ENCODE data around the gene SDHC.
"Not testable (repeated sequence)": the region's sequence is repeated elsewhere in the genome, so short reads cannot be mapped to it uniquely, and the experiment has no call there.

The SDHC gene

GRCh38 chr1:161307892-161308638 lies 6.1 kb upstream of the SDHC start:
- Histone ChIP-seq H3K27ac (ENCODE audit: low read depth, low read length) (no peak overlapping the region), H3K4me1 (ENCODE audit: control insufficient read depth in 1 of 2, insufficient read depth in 2 of 2, low read length in 2 of 2) (peaks cover 13 to 14% of the 10 kb centered on the region in 2 donors), H3K9me3 (ENCODE audit: control insufficient read depth in 1 of 2, low read length in 2 of 2) (no peaks in the 10 kb centered on the region), H3K36me3 (ENCODE audit: control insufficient read depth in 1 of 2, insufficient read depth in 2 of 2, low read length in 2 of 2) (no peaks in the 10 kb centered on the region), H3K4me3 (ENCODE audit: low read depth in 1 of 2, low read length in 2 of 2) (no peak overlapping the region), H3K27me3 (ENCODE audit: control insufficient read depth in 1 of 2, insufficient read depth in 2 of 2, low read length in 2 of 2) (no peaks in the 10 kb centered on the region), H3K9ac (ENCODE audit: low read depth in 1 of 2, low read length in 2 of 2) (no peak overlapping the region)

GRCh38 chr1:161309868-161310267 lies 4.3 kb upstream of the SDHC start, which contains the start of gene MPZ:
MPZ (minus strand) TSS chr1:161309968; CDS start chr1:161309905, 63 bp downstream.
- H3K27ac ChIP-seq (ENCODE audit: low read depth, low read length): no peak within 1 kb of the TSS
- H3K4me3 ChIP-seq (ENCODE audit: low read depth in 1 of 2, low read length in 2 of 2): no peak within 1 kb of the TSS
- peaks cover 10 to 16% of the 10 kb centered on the region in 2 donors for H3K4me1 ChIP-seq (ENCODE audit: control insufficient read depth in 1 of 2, insufficient read depth in 2 of 2, low read length in 2 of 2)
- H3K9ac ChIP-seq (ENCODE audit: low read depth in 1 of 2, low read length in 2 of 2): no peak within 1 kb of the TSS
- H3K36me3 ChIP-seq (ENCODE audit: control insufficient read depth in 1 of 2, insufficient read depth in 2 of 2, low read length in 2 of 2): no peaks in the 10 kb centered on the region
- no peaks in the 10 kb centered on the region for H3K27me3 ChIP-seq (ENCODE audit: control insufficient read depth in 1 of 2, insufficient read depth in 2 of 2, low read length in 2 of 2)
- no peaks in the 10 kb centered on the region for H3K9me3 ChIP-seq (ENCODE audit: control insufficient read depth in 1 of 2, low read length in 2 of 2)

- Histone ChIP-seq H3K9ac (ENCODE audit: low read depth in 1 of 2, low read length in 2 of 2) (no peak overlapping the region), H3K4me1 (ENCODE audit: control insufficient read depth in 1 of 2, insufficient read depth in 2 of 2, low read length in 2 of 2) (peaks cover 18 to 19% of the 10 kb centered on the region in 2 donors), H3K4me3 (ENCODE audit: low read depth in 1 of 2, low read length in 2 of 2) (no peak overlapping the region), H3K36me3 (ENCODE audit: control insufficient read depth in 1 of 2, insufficient read depth in 2 of 2, low read length in 2 of 2) (no peaks in the 10 kb centered on the region), H3K9me3 (ENCODE audit: control insufficient read depth in 1 of 2, low read length in 2 of 2) (no peaks in the 10 kb centered on the region), H3K27ac (ENCODE audit: low read depth, low read length) (no peak overlapping the region), H3K27me3 (ENCODE audit: control insufficient read depth in 1 of 2, insufficient read depth in 2 of 2, low read length in 2 of 2) (no peaks in the 10 kb centered on the region)
These were observed 2.5 kb upstream of the SDHC start for GRCh38 chr1:161311595-161312181.

- Histone ChIP-seq H3K9ac (ENCODE audit: low read depth in 1 of 2, low read length in 2 of 2) (peak overlapping the region; percentile 99), H3K36me3 (ENCODE audit: control insufficient read depth in 1 of 2, insufficient read depth in 2 of 2, low read length in 2 of 2) (no peaks in the 10 kb centered on the region), H3K27ac (ENCODE audit: low read depth, low read length) (peak overlapping the region; percentile 78), H3K4me1 (ENCODE audit: control insufficient read depth in 1 of 2, insufficient read depth in 2 of 2, low read length in 2 of 2) (peaks cover 17 to 21% of the 10 kb centered on the region in 2 donors), H3K9me3 (ENCODE audit: control insufficient read depth in 1 of 2, low read length in 2 of 2) (no peaks in the 10 kb centered on the region), H3K4me3 (ENCODE audit: low read depth in 1 of 2, low read length in 2 of 2) (peak overlapping the region; percentile 89 to 92), H3K27me3 (ENCODE audit: control insufficient read depth in 1 of 2, insufficient read depth in 2 of 2, low read length in 2 of 2) (no peaks in the 10 kb centered on the region)
These were observed 504 bp upstream of the SDHC start for GRCh38 chr1:161313554-161314200.

- H3K36me3 ChIP-seq (ENCODE audit: control insufficient read depth in 1 of 2, insufficient read depth in 2 of 2, low read length in 2 of 2); H3K27ac ChIP-seq (ENCODE audit: low read depth, low read length); H3K9ac ChIP-seq (ENCODE audit: low read depth in 1 of 2, low read length in 2 of 2); H3K4me3 ChIP-seq (ENCODE audit: low read depth in 1 of 2, low read length in 2 of 2); H3K27me3 ChIP-seq (ENCODE audit: control insufficient read depth in 1 of 2, insufficient read depth in 2 of 2, low read length in 2 of 2); H3K9me3 ChIP-seq (ENCODE audit: control insufficient read depth in 1 of 2, low read length in 2 of 2): not testable (repeated sequence)
- H3K4me1 ChIP-seq (ENCODE audit: control insufficient read depth in 1 of 2, insufficient read depth in 2 of 2, low read length in 2 of 2): peaks cover 17 to 29% of the 10 kb centered on the region in 2 donors
These were observed 1.9 kb downstream of the SDHC start for GRCh38 chr1:161315841-161316674.

GRCh38 chr1:161324020-161324419 lies 9.8 kb downstream of the SDHC start:
- Histone ChIP-seq H3K9me3 (ENCODE audit: control insufficient read depth in 1 of 2, low read length in 2 of 2) (no peaks in the 10 kb centered on the region), H3K27me3 (ENCODE audit: control insufficient read depth in 1 of 2, insufficient read depth in 2 of 2, low read length in 2 of 2) (no peaks in the 10 kb centered on the region), H3K9ac (ENCODE audit: low read depth in 1 of 2, low read length in 2 of 2) (no peak overlapping the region), H3K36me3 (ENCODE audit: control insufficient read depth in 1 of 2, insufficient read depth in 2 of 2, low read length in 2 of 2) (peaks cover 4 to 34% of the 10 kb centered on the region in 2 donors), H3K4me3 (ENCODE audit: low read depth in 1 of 2, low read length in 2 of 2) (no peak overlapping the region), H3K4me1 (ENCODE audit: control insufficient read depth in 1 of 2, insufficient read depth in 2 of 2, low read length in 2 of 2) (peaks cover 0 to 8% of the 10 kb centered on the region in 2 donors), H3K27ac (ENCODE audit: low read depth, low read length) (no peak overlapping the region)

GRCh38 chr1:161330346-161330745 lies 16.2 kb downstream of the SDHC start:
- H3K4me1 ChIP-seq (ENCODE audit: control insufficient read depth in 1 of 2, insufficient read depth in 2 of 2, low read length in 2 of 2): no peaks in the 10 kb centered on the region
- H3K4me3 ChIP-seq (ENCODE audit: low read depth in 1 of 2, low read length in 2 of 2): no peak overlapping the region
- peaks cover 20 to 73% of the 10 kb centered on the region in 2 donors for H3K36me3 ChIP-seq (ENCODE audit: control insufficient read depth in 1 of 2, insufficient read depth in 2 of 2, low read length in 2 of 2)
- H3K27me3 ChIP-seq (ENCODE audit: control insufficient read depth in 1 of 2, insufficient read depth in 2 of 2, low read length in 2 of 2): no peaks in the 10 kb centered on the region
- no peaks in the 10 kb centered on the region for H3K9me3 ChIP-seq (ENCODE audit: control insufficient read depth in 1 of 2, low read length in 2 of 2)
- no peak overlapping the region for H3K9ac ChIP-seq (ENCODE audit: low read depth in 1 of 2, low read length in 2 of 2)
- H3K27ac ChIP-seq (ENCODE audit: low read depth, low read length): no peak overlapping the region

GRCh38 chr1:161333166-161333565 lies 19.0 kb downstream of the SDHC start:
- no peaks in the 10 kb centered on the region for H3K27me3 ChIP-seq (ENCODE audit: control insufficient read depth in 1 of 2, insufficient read depth in 2 of 2, low read length in 2 of 2)
- H3K27ac ChIP-seq (ENCODE audit: low read depth, low read length): no peak overlapping the region
- H3K9ac ChIP-seq (ENCODE audit: low read depth in 1 of 2, low read length in 2 of 2): no peak overlapping the region
- no peak overlapping the region for H3K4me3 ChIP-seq (ENCODE audit: low read depth in 1 of 2, low read length in 2 of 2)
- no peaks in the 10 kb centered on the region for H3K4me1 ChIP-seq (ENCODE audit: control insufficient read depth in 1 of 2, insufficient read depth in 2 of 2, low read length in 2 of 2)
- H3K9me3 ChIP-seq (ENCODE audit: control insufficient read depth in 1 of 2, low read length in 2 of 2): no peaks in the 10 kb centered on the region
- peaks cover 20 to 78% of the 10 kb centered on the region in 2 donors for H3K36me3 ChIP-seq (ENCODE audit: control insufficient read depth in 1 of 2, insufficient read depth in 2 of 2, low read length in 2 of 2)

- no peak overlapping the region for H3K4me3 ChIP-seq (ENCODE audit: low read depth in 1 of 2, low read length in 2 of 2)
- no peaks in the 10 kb centered on the region for H3K27me3 ChIP-seq (ENCODE audit: control insufficient read depth in 1 of 2, insufficient read depth in 2 of 2, low read length in 2 of 2)
- H3K4me1 ChIP-seq (ENCODE audit: control insufficient read depth in 1 of 2, insufficient read depth in 2 of 2, low read length in 2 of 2): no peaks in the 10 kb centered on the region
- H3K36me3 ChIP-seq (ENCODE audit: control insufficient read depth in 1 of 2, insufficient read depth in 2 of 2, low read length in 2 of 2): peaks cover 13 to 68% of the 10 kb centered on the region in 2 donors
- no peak overlapping the region for H3K9ac ChIP-seq (ENCODE audit: low read depth in 1 of 2, low read length in 2 of 2)
- no peaks in the 10 kb centered on the region for H3K9me3 ChIP-seq (ENCODE audit: control insufficient read depth in 1 of 2, low read length in 2 of 2)
- H3K27ac ChIP-seq (ENCODE audit: low read depth, low read length): no peak overlapping the region
These were observed 21.6 kb downstream of the SDHC start for GRCh38 chr1:161335796-161336195.

Data from duodenal mucosa (tissue), 2 donors.